ENCODE data around the gene ITGB2.

Gene ITGB2

DNA sequence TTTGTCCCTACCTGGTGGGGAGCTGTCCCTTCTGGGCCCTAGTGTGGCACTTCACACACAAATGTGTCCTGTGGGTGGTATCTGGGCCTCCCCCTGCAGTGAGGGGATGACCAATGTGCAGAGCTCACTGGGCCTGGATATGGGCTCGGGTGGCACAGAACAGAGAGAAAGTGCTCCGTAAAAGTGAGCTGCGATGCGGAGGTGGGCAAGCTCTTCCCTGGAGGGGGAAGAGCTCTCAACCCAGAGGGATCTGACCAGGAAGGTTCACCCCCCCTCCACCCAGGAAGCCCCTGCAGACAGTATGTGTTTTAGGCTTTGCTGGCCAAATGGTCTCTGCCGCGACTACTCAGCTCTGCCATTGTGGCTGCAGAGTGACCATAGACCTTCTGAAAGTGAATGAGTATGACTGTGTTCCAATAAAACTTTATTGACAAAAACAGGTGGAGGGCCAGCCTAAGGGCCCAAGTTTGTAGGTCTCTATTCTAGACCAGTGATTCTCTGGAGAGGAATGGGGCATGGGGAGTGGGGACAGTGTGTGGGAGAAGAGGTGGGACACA lies 8.6 kb upstream of the ITGB2 start:
- TF ChIP-seq TAF1 (IDR thresholded peaks at IDR 0.05; ENCODE audit: borderline replicate concordance, insufficient read depth, low read length) (no peak), POLR2AphosphoS5 (IDR thresholded peaks at IDR 0.05; ENCODE audit: low read depth, low read length) (no peak), SIN3A (IDR thresholded peaks at IDR 0.05; ENCODE audit: borderline replicate concordance, insufficient read depth, low read length) (no peak), FOXP2 (optimal IDR thresholded peaks at IDR 0.05; ENCODE audit: borderline replicate concordance, extremely low read depth, extremely low read length, insufficient read depth) (no peak)
- TF ChIP-seq, protein P1, sequence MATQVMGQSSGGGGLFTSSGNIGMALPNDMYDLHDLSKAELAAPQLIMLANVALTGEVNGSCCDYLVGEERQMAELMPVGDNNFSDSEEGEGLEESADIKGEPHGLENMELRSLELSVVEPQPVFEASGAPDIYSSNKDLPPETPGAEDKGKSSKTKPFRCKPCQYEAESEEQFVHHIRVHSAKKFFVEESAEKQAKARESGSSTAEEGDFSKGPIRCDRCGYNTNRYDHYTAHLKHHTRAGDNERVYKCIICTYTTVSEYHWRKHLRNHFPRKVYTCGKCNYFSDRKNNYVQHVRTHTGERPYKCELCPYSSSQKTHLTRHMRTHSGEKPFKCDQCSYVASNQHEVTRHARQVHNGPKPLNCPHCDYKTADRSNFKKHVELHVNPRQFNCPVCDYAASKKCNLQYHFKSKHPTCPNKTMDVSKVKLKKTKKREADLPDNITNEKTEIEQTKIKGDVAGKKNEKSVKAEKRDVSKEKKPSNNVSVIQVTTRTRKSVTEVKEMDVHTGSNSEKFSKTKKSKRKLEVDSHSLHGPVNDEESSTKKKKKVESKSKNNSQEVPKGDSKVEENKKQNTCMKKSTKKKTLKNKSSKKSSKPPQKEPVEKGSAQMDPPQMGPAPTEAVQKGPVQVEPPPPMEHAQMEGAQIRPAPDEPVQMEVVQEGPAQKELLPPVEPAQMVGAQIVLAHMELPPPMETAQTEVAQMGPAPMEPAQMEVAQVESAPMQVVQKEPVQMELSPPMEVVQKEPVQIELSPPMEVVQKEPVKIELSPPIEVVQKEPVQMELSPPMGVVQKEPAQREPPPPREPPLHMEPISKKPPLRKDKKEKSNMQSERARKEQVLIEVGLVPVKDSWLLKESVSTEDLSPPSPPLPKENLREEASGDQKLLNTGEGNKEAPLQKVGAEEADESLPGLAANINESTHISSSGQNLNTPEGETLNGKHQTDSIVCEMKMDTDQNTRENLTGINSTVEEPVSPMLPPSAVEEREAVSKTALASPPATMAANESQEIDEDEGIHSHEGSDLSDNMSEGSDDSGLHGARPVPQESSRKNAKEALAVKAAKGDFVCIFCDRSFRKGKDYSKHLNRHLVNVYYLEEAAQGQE (IDR thresholded peaks at IDR 0.05; ENCODE audit: insufficient read depth in 1 of 2, low read depth in 2 of 2, low read length in 2 of 2): no peak

DNA sequence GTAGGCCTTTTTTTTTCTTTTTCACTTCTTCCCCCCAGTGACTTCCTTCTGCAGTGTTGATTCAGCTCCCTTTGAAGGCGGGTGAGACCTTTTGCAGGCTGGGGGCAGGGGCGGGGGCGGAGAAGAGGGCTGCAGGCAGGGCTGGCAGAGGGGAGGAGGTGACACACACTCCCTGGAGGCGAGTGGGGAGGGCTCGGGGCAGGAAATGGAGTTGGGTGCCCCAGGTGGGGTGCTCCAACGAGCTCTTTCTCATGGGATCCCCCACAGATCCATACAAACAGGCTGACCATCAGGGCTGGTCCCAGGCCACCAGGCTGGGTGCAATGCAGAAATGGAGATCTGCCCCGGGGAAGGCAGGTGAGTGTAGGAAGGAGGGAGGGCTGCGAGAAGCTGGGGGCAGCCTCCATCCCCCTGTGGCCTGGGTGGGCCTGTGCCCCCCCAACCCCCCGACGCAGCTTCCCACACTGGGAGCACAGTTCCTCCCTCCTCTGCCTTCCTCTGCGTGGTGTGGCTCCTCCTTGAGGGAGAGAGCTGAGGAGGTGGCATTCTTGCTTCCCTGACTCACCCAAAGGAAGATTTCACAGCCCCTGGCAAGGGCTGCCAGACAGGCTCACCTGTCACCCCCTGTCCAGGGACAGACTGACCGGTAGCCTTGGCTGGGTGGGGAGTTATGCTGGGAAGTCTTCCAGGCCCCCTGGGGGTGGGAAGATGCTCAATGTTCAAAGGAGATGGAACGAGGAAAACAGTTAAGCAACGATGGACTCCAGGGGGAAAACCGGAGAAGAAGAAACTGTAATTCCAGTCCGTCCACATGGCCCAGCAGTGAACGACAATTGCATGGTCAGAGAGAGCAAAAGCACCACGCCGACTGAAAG lies 7.1 kb upstream of the ITGB2 start:
- TF ChIP-seq POLR2AphosphoS5 (IDR thresholded peaks at IDR 0.05; ENCODE audit: low read depth, low read length) (no peak), SIN3A (IDR thresholded peaks at IDR 0.05; ENCODE audit: borderline replicate concordance, insufficient read depth, low read length) (no peak), TAF1 (IDR thresholded peaks at IDR 0.05; ENCODE audit: borderline replicate concordance, insufficient read depth, low read length) (no peak), FOXP2 (optimal IDR thresholded peaks at IDR 0.05; ENCODE audit: borderline replicate concordance, extremely low read depth, extremely low read length, insufficient read depth) (no peak)
- TF ChIP-seq, protein P1 (IDR thresholded peaks at IDR 0.05; ENCODE audit: insufficient read depth in 1 of 2, low read depth in 2 of 2, low read length in 2 of 2): no peak

DNA sequence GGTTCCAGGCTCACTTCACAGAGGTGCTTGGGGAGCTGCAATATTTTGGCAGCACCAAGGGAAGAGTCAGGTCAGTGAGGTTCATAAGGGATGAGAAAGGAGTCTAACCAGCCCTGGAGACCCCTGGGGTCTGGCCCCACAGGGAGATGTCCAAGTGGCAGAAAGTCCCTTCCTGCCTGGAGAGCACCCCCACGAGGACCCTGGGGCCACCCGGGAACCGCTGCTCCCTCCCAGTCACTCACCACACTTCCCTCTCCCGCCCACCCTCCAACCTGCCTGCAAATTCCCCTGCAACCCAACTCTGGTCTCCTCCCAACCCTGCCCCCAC lies 6.5 kb upstream of the ITGB2 start:
- TF ChIP-seq POLR2AphosphoS5 (IDR thresholded peaks at IDR 0.05; ENCODE audit: low read depth, low read length): no peak
- no peak for TF ChIP-seq TAF1 (IDR thresholded peaks at IDR 0.05; ENCODE audit: borderline replicate concordance, insufficient read depth, low read length)
- TF ChIP-seq, protein P1 (IDR thresholded peaks at IDR 0.05; ENCODE audit: insufficient read depth in 1 of 2, low read depth in 2 of 2, low read length in 2 of 2): no peak
- TF ChIP-seq SIN3A (IDR thresholded peaks at IDR 0.05; ENCODE audit: borderline replicate concordance, insufficient read depth, low read length): no peak
- no peak for TF ChIP-seq FOXP2 (optimal IDR thresholded peaks at IDR 0.05; ENCODE audit: borderline replicate concordance, extremely low read depth, extremely low read length, insufficient read depth)

DNA sequence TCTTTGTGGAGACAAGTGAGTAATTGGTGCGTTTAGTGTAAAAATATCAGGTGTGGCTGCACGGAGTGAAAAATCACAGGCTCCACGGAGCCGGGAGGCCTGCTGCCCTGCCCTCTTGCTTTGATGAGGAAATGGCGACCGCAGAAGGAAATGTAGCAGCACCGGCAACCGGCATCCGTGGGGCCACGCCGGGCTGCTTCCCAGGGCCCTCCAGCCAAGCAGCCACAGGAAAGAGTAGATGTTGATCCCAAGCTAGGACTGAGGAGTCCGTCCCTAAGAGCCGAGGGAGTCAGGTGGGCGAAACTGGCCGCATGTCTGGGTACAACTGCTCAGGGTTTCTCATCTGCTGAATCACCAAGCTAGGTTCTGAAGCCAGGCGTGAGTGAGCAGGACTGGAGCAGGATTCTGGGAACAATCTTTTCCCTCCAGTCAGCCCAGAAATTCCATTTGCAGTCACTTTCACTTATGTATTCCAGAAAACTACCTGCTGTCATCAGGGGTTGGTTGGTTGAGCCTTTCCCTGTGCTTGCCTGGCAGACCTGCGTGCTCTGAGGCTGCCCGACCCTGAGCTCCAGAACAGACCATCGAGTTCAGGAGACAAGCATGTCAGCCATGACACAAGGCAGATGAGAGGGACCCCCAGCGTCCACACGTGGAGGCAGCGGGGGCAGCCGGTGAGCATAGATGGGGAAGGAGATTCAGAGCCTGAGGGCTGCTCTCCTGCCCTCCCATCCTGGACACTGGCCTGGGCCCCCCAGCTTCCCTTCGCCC lies 5.8 kb upstream of the ITGB2 start:
- no peak for TF ChIP-seq SIN3A (IDR thresholded peaks at IDR 0.05; ENCODE audit: borderline replicate concordance, insufficient read depth, low read length)
- TF ChIP-seq, protein P1 (IDR thresholded peaks at IDR 0.05; ENCODE audit: insufficient read depth in 1 of 2, low read depth in 2 of 2, low read length in 2 of 2): no peak
- no peak for TF ChIP-seq POLR2AphosphoS5 (IDR thresholded peaks at IDR 0.05; ENCODE audit: low read depth, low read length)

Measured in PFSK-1 (cell line).